8988T (cell line): ENCODE measurements around the gene CD19.
"Not testable (repeated sequence)": the region's sequence is repeated elsewhere in the genome, so short reads cannot be mapped to it uniquely, and the experiment has no call there.

Experiments
- DNase-seq: peaks from one replicate; pipeline ENCODE4 v3.0.0; 2011

CD19 gene

GRCh38 chr16:28937222-28937876 is 5.6 kb downstream of the CD19 start:
- no peak for DNase-seq

GRCh38 chr16:28938721-28939120 is 7.0 kb downstream of the CD19 start:
- DNase-seq, result no peak

DNA sequence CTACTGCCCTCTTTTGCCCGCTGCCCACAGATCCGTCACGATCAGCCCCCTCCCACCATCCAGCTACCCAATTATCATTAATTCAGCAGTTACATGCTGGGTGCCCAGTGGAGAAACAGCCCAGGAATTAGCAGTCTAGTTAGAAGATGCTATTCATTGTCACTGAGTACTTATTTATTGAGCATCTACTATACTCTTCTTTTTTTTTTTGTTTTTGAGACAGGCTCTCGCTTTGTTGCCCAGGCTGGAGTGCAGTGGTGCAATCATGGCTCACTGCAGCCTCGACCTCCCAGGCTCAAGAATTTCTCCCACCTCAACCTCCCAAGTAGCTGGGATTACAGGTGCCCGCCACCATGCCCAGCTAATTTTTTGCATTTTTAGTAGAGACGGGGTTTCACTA is 8.1 kb downstream of the CD19 start:
- not testable (repeated sequence) for DNase-seq

- DNase-seq, result no peak
These were observed 11.5 kb downstream of the CD19 start for GRCh38 chr16:28943281-28943680.

- no peak for DNase-seq
These were observed 14.9 kb downstream of the CD19 start for GRCh38 chr16:28946681-28947080.

GRCh38 chr16:28950648-28951409 is 19.1 kb downstream of the CD19 start, which contains the start of gene NFATC2IP:
TSS of gene NFATC2IP (plus strand) at chr16:28950937. CDS start at chr16:28951012, 75 bp downstream.
- DNase-seq, result peak; percentile 88

- DNase-seq, result no peak
These were observed 19.7 kb downstream of the CD19 start for GRCh38 chr16:28951410-28951943.

GRCh38 chr16:28958216-28958615 is 26.4 kb downstream of the CD19 start:
- no peak for DNase-seq

GRCh38 chr16:28958836-28959235 is 27.1 kb downstream of the CD19 start:
- DNase-seq, result no peak

DNA sequence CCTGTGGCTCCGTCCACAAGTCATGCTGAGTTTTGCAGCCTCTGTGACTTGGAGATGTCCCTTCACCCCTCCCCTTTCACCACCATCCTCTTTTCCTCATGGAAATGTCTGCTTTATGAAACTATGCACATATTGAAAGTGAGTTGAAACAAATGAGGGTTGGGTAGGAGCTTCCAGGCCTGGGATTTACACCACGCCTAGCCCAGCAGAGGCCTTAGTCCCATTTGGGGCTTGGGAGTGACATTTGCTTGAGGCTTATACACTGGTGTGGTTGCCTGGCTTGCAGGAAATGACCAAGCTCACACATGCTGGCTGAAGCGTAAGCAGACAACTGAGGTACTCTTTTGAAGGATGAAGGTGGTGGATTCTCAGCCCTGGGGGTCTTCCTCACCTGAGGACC is 32.3 kb downstream of the CD19 start:
- DNase-seq, result no peak

- no peak for DNase-seq
These were observed 32.7 kb downstream of the CD19 start for GRCh38 chr16:28964496-28964895.

GRCh38 chr16:28967156-28967555 is 35.4 kb downstream of the CD19 start:
- DNase-seq, result no peak

DNA sequence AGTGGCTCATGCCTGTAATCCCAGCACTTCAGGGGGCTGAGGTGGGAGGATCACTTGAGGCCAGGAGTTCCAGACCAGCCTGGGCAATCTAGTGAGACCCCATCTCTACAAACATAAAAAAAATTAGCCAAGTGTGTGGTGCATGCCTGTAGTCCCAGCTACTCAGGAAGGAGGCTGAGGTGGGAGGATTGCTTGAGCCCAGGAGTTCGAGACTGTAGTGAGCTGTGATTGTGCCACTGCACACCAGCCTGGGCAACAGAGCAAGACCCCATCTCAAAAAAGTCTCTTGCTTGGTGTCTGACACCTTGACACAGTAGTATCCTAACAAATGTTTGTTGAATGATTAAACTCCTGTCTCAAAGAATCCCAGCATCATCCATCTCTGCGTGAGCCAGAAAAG is 37.9 kb downstream of the CD19 start:
- DNase-seq, result not testable (repeated sequence)

DNA sequence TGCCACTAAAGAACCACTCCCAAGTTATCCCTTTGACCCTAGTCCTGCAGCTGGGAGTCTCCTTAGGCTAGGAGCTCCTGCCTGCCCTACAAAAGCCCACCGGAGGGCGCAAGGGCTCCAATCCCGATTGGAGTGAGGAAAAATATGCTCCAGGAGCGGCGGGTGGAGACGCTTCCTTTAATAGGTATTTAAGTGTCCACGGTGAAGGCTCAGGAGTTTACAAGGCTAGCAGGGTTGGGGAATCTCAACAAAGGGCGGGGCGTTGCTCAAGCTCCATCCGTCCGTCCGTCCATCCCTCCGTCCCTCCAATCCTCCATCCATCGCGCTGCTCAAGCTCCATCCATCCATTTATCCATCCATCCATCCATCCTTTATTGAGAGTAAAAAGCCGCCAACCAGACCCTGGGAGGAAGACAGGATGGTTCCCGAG is 42.3 kb downstream of the CD19 start:
- DNase-seq, result no peak

GRCh38 chr16:28974437-28975157 is 42.8 kb downstream of the CD19 start, which contains the start of gene SPNS1:
TSS of gene SPNS1 (plus strand) at chr16:28974778. CDS start at chr16:28975152, 374 bp downstream.
- DNase-seq, result peak; percentile 95

- no peak for DNase-seq
These were observed 43.4 kb downstream of the CD19 start for GRCh38 chr16:28975158-28975599.

- no peak for DNase-seq
These were observed 46.2 kb downstream of the CD19 start for GRCh38 chr16:28977703-28978662.

DNA sequence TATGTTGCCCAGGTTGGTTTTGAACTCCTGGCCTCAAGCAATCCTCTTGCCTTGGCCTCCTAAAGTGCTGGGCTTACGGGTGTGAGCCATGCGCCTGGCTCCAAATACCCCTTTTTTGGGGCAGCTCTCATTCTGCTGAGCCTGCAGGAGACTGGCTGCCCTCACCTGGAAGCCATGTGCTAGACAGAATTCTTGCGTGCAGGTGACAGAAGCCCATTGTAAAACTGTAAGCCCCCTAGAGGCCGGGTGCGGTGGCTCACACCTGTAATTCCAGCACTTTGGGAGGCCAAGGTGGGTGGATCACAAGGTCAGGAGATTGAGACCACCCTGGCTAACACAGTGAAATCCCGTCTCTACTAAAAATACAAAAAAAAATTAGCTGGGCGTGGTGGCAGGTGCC is 48.6 kb downstream of the CD19 start:
- DNase-seq, result not testable (repeated sequence)

- DNase-seq, result no peak
These were observed 49.2 kb downstream of the CD19 start for GRCh38 chr16:28980929-28981328.

GRCh38 chr16:28981517-28981916 is 49.7 kb downstream of the CD19 start:
- DNase-seq, result peak; percentile 58

DNA sequence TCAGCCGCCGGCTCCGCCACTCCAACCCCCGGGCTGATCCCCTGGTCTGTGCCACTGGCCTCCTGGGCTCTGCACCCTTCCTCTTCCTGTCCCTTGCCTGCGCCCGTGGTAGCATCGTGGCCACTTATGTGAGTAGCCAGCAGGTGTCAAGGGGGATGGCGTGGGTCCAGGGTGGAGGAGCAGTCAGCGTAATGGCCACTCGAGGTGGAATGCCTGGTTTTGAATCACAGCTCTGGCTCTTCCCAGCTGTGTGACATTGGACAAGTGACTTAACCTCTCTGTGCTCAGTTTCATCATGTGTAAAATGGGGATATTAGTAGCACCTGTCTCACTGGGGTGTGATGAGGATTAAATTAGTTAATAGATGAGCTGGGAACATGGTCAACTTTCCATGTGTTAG is 50.6 kb downstream of the CD19 start:
- DNase-seq, result no peak

DNA sequence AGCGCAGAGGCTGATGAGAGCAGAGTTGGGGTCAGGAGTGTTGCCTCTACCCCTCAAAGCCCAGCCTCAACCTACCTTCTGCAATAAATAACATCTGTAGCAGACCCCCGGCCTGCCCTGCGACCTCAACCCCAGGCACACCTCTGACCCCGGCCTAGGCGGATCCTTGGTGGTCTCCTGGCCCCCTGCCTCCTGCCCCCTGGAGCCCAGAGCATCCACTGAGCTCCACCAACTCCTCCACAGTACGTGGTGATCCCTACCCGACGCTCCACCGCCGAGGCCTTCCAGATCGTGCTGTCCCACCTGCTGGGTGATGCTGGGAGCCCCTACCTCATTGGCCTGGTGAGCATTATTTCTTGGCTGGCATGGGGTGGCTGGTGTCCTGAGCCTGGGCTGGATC is 51.2 kb downstream of the CD19 start:
- DNase-seq, result no peak
